Measurements from ENCODE around the gene TMEM61.

The TMEM61 gene

GRCh38 chr1:54976747-54977146 is 3.7 kb upstream of the TMEM61 start:
- no peak for TF ChIP-seq CTCF (IDR thresholded peaks at IDR 0.05; ENCODE audit: control insufficient read depth, insufficient read depth, low read depth, low read length, missing control alignments)
- DNase-seq (ENCODE audit: low read depth) = no peak

GRCh38 chr1:54977533-54978297 is 2.7 kb upstream of the TMEM61 start:
- TF ChIP-seq CTCF (IDR thresholded peaks at IDR 0.05; ENCODE audit: control insufficient read depth, insufficient read depth, low read depth, low read length, missing control alignments) = no peak
- no peak overlapping the region for H3K4me3 ChIP-seq (ENCODE audit: control insufficient read depth, low read depth, low read length)
- no peak for DNase-seq (ENCODE audit: low read depth)

More at GRCh38 chr1:54976747-54977146, 3.7 kb upstream of the TMEM61 start:
- no peak overlapping the region for H3K4me3 ChIP-seq (ENCODE audit: control insufficient read depth, low read depth, low read length)

- no peak for DNase-seq (ENCODE audit: low read depth)
- TF ChIP-seq CTCF (IDR thresholded peaks at IDR 0.05; ENCODE audit: control insufficient read depth, insufficient read depth, low read depth, low read length, missing control alignments) = no peak
These were observed 1.7 kb upstream of the TMEM61 start for GRCh38 chr1:54978528-54979326.

DNA sequence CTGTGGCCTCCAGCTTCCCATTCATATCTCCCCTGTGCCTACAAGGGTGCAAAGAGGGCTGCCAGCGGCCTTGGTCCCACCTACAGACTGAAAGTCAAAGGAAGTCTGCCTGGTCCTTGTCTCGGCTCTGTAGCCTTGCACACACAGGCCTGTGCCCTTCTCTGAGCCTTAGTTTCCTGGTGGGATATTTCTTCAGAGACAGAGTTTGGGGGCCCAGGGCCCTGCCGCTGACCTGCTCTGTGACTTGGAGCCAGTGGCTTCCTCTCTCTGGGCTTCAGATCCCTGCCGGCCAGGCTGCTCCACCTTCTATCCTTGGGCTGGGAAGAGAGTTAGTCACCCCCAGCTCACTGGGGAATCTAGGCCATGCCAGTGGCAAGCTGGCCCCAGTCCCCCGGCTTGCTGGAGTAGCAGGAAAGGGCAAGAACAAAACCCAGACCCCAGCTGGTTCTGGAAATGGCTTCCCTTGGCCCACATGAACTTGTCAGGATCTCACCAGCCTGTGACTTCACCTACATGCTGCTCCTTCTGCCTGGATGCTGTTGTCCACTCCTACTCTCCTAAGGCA is 1.0 kb upstream of the TMEM61 start:
- DNase-seq (ENCODE audit: low read depth) = no peak
- H3K4me3 ChIP-seq (ENCODE audit: control insufficient read depth, low read depth, low read length) = no peak overlapping the region
- no peak for TF ChIP-seq CTCF (IDR thresholded peaks at IDR 0.05; ENCODE audit: control insufficient read depth, insufficient read depth, low read depth, low read length, missing control alignments)

More at GRCh38 chr1:54978528-54979326, 1.7 kb upstream of the TMEM61 start:
- H3K4me3 ChIP-seq (ENCODE audit: control insufficient read depth, low read depth, low read length) = no peak overlapping the region

DNA sequence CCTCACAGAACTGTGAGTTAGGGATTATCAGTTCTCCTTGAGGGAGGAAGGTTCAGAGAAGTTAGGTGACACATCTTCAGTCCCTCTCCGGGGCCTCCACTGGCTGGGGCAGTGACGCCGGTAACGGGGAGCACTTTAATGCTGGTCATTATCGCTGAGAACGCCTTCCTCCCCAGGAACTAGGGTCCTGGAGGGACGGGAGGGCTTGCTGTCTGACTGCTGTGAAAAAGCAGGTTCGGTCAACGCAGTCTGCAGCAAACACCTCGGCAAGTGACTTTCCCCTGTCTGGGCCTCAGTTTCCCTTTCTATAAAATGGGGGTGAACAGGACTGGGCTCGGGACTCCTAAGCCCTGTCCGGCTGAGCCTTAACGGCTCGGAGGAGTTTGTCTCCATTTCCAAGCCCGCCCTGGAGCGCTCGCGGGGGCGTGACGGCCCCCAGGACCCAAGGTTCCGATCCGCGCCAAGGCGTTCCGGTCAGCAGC is 341 bp upstream of the TMEM61 start:
- no peak overlapping the region for H3K4me3 ChIP-seq (ENCODE audit: control insufficient read depth, low read depth, low read length)
- TF ChIP-seq CTCF (IDR thresholded peaks at IDR 0.05; ENCODE audit: control insufficient read depth, insufficient read depth, low read depth, low read length, missing control alignments) = no peak
- no peak for DNase-seq (ENCODE audit: low read depth)

GRCh38 chr1:54981466-54981865 is 1.0 kb downstream of the TMEM61 start:
- H3K4me3 ChIP-seq (ENCODE audit: control insufficient read depth, low read depth, low read length) = no peak overlapping the region
- no peak for TF ChIP-seq CTCF (IDR thresholded peaks at IDR 0.05; ENCODE audit: control insufficient read depth, insufficient read depth, low read depth, low read length, missing control alignments)
- no peak for DNase-seq (ENCODE audit: low read depth)
